Esophagus mucosa (tissue), 1 donor: Measurements from ENCODE around the gene CLTRN. TPM values are rescaled to one million over a fixed set of nuclear protein-coding genes. Genes with fewer than 3 reads are reported as not detected.

Source experiments
- total RNA-seq: library from RNA; stranded (reverse); gene quantifications from one replicate; pipeline ENCODE4 v1.2.4, GENCODE V29; 2023
- donor health status: DM: yes; HTN: yes; CAD: no.

Gene CLTRN
- total RNA-seq, 1 donor from 2014 or later: 0.20 TPM

Other genes starting within 250 kb of the CLTRN start
- 25.5 TPM for gene PIR, start 171.5 kb downstream of the CLTRN start, total RNA-seq
- 1.0 TPM for gene BMX, start 164.0 kb downstream of the CLTRN start, total RNA-seq
- gene ACE2, start 63.8 kb downstream of the CLTRN start, total RNA-seq: 2.2 TPM
- 10.6 TPM for gene CA5B, start 73.5 kb upstream of the CLTRN start, total RNA-seq
- gene ZRSR2, start 125.7 kb upstream of the CLTRN start, total RNA-seq: 5.8 TPM
- gene AP1S2, start 190.0 kb upstream of the CLTRN start, total RNA-seq: 7.5 TPM